A673 (cell line): ENCODE results near the gene TTC22. TPM values are rescaled to one million over a fixed set of nuclear protein-coding genes. Genes with fewer than 3 reads are reported as not detected.

Experiments used
- BruUV-seq: library from RNA; stranded (reverse); fragments of 400-500 nt; replicated peaks from 2 replicates; lab custom pipeline; 2021; lab: Mats Ljungman, UMichigan
- CTCF ChIA-PET: fragments of 300-600 bp; sonication (Branson Sonifier 250); formaldehyde crosslinking; loops from one replicate; lab custom pipeline; 2022; ENCODE audit warnings: antibody characterized with exemption; lab: Charles Lee
- POLR2A ChIA-PET: fragments of 300-600 bp; sonication (Branson Sonifier 250); formaldehyde crosslinking; loops from one replicate; lab custom pipeline; 2022; ENCODE audit warnings: antibody characterized with exemption; ENCODE audit not compliant: low non-redundant PET; lab: Charles Lee
- DNase-seq: peaks from one replicate; pipeline ENCODE4 v3.0.0-alpha.2; 2015; ENCODE audit warnings: low spot score
- H3K27ac ChIP-seq: fragments of 200-600 bp; sonication (generic); 2 replicates; pipeline ENCODE4 v1.5.1; 2016; ENCODE audit warnings: mixed run types, low read depth, mild to moderate bottlenecking, mixed read lengths, antibody characterized with exemption, low read length; ENCODE audit not compliant: poor library complexity, severe bottlenecking
- H3K27me3 ChIP-seq: fragments of 200-600 bp; sonication (generic); replicated peaks from 2 replicates; pipeline ENCODE4 v1.6.1; 2017; ENCODE audit warnings: mixed run types, low read depth, mild to moderate bottlenecking, mixed read lengths, antibody characterized with exemption, low read length; ENCODE audit not compliant: insufficient read depth, poor library complexity
- H3K36me3 ChIP-seq: fragments of 200-600 bp; sonication (generic); 2 replicates; pipeline ENCODE4 v1.6.1; 2016; ENCODE audit warnings: mixed run types, mild to moderate bottlenecking, mixed read lengths, antibody characterized with exemption, low read length; ENCODE audit not compliant: insufficient read depth, poor library complexity, severe bottlenecking
- H3K4me1 ChIP-seq: fragments of 200-600 bp; sonication (generic); 2 replicates; pipeline ENCODE4 v1.6.1; 2017; ENCODE audit warnings: mixed run types, mild to moderate bottlenecking, mixed read lengths, antibody characterized with exemption, low read length; ENCODE audit not compliant: insufficient read depth, poor library complexity, severe bottlenecking
- H3K4me3 ChIP-seq: fragments of 200-600 bp; sonication (generic); 2 replicates; pipeline ENCODE4 v1.5.1; 2016; ENCODE audit warnings: low read depth, mixed run types, mild to moderate bottlenecking, mixed read lengths, low read length; ENCODE audit not compliant: poor library complexity, severe bottlenecking
- H3K9me3 ChIP-seq: fragments of 200-600 bp; sonication (generic); 2 replicates; pipeline ENCODE4 v1.6.1; 2016; ENCODE audit warnings: mixed run types, low read depth, mild to moderate bottlenecking, mixed read lengths, antibody characterized with exemption, low read length; ENCODE audit not compliant: poor library complexity, severe bottlenecking
- EZH2 ChIP-seq: fragments of 200-600 bp; sonication (generic); IDR thresholded peaks from 2 replicates; pipeline ENCODE4 v1.6.1; 2017; ENCODE audit warnings: borderline replicate concordance, low read depth, mild to moderate bottlenecking, mixed read lengths, antibody characterized with exemption, low read length; ENCODE audit not compliant: poor library complexity, severe bottlenecking
- intact Hi-C: fragments of 100-400 bp; cut with micrococcal nuclease; formaldehyde crosslinking; loops from one replicate; pipeline ENCODE4 v1.10.0; 2022; ENCODE audit not compliant: unreplicated experiment
- total RNA-seq: library from RNA; stranded (reverse); gene quantifications from 2 replicates; pipeline ENCODE4 v1.2.3, GENCODE V29; 2021
- TF ChIP-seq, protein P1 (sequence below): fragments of 300-800, 200-600 bp; sonication (generic); conservative IDR thresholded peaks from 2 replicates; pipeline ENCODE4 v1.5.1; 2017; ENCODE audit warnings: low read depth, mild to moderate bottlenecking, antibody characterized with exemption, low read length, moderate library complexity, mixed read lengths

TTC22 gene
- total RNA-seq, 1 experiment from 2014 or later = not detected

DNA sequence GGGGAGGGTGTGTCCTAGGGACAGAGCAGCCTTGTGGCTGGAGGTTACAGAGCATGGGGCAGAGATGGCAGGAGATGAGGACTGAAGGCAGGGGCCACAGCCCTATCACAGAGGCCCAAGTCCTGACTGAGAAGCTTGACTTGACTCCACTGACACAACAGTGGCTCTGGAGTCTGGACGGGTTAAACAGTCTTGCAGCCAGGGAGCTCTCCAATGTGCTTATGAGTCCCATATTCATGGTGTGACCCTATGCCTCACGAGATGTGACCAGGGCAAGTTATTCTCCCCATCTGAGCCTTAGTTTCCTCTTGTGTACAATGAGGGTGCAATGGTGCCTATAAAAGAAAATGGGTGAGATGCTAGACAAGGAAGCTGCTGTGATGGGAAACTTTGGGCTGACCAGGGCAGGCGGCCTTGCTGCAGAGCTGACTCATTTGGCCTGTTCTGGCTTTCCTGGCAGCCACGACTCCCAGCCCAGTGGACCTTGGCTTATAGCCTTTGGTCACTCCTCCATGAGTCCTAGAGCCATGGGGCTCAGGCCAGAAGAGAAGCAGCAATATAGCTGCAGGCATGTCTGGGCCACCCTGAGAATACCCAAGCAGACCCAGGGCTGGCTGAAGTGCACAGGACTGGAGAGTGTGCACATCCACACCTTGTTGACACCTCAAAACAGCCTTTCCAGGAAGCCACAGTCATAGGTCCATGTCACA, 2.8 kb upstream of the TTC22 start:
- Histone ChIP-seq H3K4me1 (no peaks in the 10 kb centered on the region), H3K4me3 (no peak overlapping the region), H3K9me3 (no peaks in the 10 kb centered on the region), H3K27ac (no peak overlapping the region), H3K27me3 (peaks cover 16% of the 10 kb centered on the region), H3K36me3 (no peaks in the 10 kb centered on the region)
- no TSS peak for BruUV-seq
- ChIA-PET CTCF (interaction anchor here (0.6 kb wide), 1 partner anchor 61 kb away, joined by 3 read pairs; no protein-coding TSS in a partner anchor), POLR2A (no interaction called here)
- no peak for TF ChIP-seq EZH2
- TF ChIP-seq, protein P1, sequence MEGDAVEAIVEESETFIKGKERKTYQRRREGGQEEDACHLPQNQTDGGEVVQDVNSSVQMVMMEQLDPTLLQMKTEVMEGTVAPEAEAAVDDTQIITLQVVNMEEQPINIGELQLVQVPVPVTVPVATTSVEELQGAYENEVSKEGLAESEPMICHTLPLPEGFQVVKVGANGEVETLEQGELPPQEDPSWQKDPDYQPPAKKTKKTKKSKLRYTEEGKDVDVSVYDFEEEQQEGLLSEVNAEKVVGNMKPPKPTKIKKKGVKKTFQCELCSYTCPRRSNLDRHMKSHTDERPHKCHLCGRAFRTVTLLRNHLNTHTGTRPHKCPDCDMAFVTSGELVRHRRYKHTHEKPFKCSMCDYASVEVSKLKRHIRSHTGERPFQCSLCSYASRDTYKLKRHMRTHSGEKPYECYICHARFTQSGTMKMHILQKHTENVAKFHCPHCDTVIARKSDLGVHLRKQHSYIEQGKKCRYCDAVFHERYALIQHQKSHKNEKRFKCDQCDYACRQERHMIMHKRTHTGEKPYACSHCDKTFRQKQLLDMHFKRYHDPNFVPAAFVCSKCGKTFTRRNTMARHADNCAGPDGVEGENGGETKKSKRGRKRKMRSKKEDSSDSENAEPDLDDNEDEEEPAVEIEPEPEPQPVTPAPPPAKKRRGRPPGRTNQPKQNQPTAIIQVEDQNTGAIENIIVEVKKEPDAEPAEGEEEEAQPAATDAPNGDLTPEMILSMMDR = no peak
- no peak for DNase-seq
- intact Hi-C loops = no loop called here

GRCh38 chr1:54800041-54800898, 853 bp downstream of the TTC22 start:
- no peak overlapping the region for H3K4me3 ChIP-seq
- no peak for DNase-seq
- peaks cover 16% of the 10 kb centered on the region for H3K27me3 ChIP-seq
- no peak overlapping the region for H3K27ac ChIP-seq
- no peaks in the 10 kb centered on the region for H3K9me3 ChIP-seq
- TF ChIP-seq EZH2 = no peak
- TF ChIP-seq, protein P1 = no peak
- POLR2A ChIA-PET = no interaction called here
- H3K36me3 ChIP-seq = no peaks in the 10 kb centered on the region
- BruUV-seq = no TSS peak
- intact Hi-C loops = no loop called here
- H3K4me1 ChIP-seq = no peaks in the 10 kb centered on the region
- CTCF ChIA-PET = interaction anchor here (1.2 kb wide), 1 partner anchor 158 kb away, joined by 3 read pairs; no protein-coding TSS in a partner anchor

- H3K27ac ChIP-seq = no peak overlapping the region
- no peaks in the 10 kb centered on the region for H3K9me3 ChIP-seq
- no TSS peak for BruUV-seq
- intact Hi-C loops = loop anchor here (5.0 to 10.0 kb wide), 2 partner anchors 304 to 1522 kb away; no protein-coding TSS in a partner anchor
- H3K4me1 ChIP-seq = no peaks in the 10 kb centered on the region
- H3K4me3 ChIP-seq = no peak overlapping the region
- ChIA-PET CTCF (no interaction called here), POLR2A (no interaction called here)
- no peak for DNase-seq
- TF ChIP-seq, protein P1 = no peak
- no peak for TF ChIP-seq EZH2
- H3K36me3 ChIP-seq = no peaks in the 10 kb centered on the region
- H3K27me3 ChIP-seq = peaks cover 16% of the 10 kb centered on the region
Observed at GRCh38 chr1:54798769-54799641, 2.1 kb downstream of the TTC22 start.
